SKM-1 (cell line): ENCODE measurements around the gene TMEM63C.

Experiments used
- DNase-seq: peaks from one replicate; lab custom pipeline; 2025; ENCODE audit not compliant: unreplicated experiment; lab: John Stamatoyannopoulos, UW

TMEM63C gene

DNA sequence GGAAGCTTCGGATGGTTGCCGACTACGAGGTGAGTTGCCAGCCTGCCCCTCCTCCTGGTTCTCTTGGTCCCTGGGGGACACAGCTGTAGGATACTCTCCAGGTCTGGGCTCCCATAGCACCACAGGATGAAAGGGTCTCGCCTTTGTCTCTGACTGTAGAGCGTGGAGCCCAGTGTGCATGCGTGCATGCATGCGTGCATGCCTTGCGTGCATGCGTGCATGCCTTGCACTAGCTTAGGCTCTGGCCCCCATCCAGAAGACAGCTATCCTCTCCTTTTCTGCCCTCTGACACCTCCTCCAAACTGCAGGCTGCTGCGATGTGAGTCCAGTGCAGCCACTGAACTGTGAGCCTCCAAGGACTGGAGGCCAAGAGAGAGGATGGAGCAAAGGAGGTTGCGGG is 70.3 kb downstream of the TMEM63C start:
- no peak for DNase-seq

- DNase-seq = no peak
Observed at GRCh38 chr14:77253333-77254190, 72.0 kb downstream of the TMEM63C start.

GRCh38 chr14:77256694-77257093 is 75.1 kb downstream of the TMEM63C start:
- DNase-seq = no peak

DNA sequence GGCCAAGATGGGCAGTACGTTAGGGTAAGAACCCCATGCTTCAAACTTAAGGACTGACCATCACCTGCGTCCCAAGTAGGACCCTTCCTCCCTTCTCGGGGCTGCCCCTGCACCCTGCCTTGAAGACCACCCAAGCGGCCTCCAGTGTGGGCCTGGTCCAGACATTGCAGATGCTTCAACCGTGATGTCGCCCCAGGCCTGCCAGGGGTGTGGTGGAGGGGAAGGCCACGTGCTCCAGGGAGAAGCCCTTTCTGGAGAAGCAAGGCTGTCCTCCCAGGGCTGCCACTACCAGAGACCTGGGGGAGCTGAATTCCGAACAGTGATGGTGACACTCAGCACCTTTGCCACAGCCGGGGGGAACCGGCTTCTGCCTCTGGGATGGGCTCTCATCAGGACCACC is 76.1 kb downstream of the TMEM63C start:
- no peak for DNase-seq

- DNase-seq = no peak
Observed at GRCh38 chr14:77258566-77258965, 77.0 kb downstream of the TMEM63C start.

DNA sequence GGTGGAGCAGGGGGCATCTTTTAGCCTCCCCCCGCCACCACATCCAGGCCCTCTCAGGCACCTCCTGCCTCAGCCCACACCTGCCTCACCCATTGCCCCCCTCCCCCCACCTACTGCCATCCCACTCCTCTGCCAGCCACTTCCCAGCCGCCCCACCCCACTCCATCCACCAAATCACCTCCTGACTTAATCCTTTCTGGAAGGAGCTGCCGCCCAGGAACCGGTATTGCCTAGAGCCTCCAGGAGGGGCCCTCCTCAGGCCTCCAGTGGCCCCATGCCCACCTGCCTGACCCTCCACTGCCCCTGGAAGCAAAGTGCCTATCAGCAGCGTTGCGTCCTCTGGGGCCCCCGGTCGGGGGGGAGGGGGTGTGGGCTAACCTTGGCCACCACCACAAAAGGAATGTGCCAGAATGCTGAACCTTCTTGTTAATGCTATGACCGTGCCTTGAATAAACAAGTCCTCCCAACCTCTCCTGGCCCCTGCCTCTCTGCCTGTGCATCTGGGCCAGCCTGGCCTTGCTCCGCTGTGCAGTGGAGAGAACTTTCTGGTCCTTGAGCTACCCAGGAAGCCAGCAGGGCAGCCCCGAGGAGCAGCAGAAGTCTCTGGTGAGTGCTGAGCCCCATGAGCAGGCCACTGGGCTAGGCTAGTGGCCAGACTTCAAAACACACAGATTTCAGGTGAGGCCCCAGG is 77.6 kb downstream of the TMEM63C start:
- no peak for DNase-seq

DNA sequence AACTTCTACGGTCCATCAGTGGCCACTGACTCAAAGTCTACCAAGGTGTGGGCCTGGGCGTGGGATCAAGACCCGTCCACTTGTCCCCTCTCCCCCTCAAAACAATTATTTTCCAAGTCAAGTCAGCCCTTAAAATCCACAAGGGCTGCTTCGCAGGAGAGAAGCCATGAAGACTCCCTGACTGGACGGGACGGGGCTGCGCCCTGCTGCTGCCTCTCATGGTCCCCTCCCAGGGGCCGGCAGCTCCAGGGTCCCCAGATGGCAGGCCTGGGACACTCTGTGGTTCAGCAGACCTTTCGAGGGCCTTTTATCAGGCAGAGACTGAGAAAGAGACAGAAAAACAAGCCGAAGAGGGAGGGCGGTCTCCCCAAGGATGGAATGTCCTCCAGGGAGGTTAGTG is 78.6 kb downstream of the TMEM63C start:
- no peak for DNase-seq

DNA sequence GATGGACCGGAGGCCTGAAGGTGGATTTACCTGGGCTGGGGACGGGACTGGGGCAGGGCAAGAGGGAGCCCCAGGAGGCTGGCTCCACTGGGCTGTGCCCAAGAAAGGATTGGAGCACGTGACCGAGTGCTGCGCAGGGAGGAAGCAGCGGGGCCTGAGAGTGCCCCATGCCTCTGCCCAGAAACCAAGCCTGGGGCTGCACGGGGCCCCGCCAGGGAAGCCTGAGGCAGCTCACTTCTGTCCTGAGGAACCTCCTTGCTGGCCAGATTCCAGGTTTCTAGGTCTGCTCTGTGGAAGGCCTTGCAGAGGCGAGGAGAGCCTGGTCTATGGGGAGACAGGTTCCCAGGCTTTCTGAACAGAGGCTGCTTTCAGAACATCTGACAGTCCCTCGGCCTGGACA is 79.0 kb downstream of the TMEM63C start:
- DNase-seq = no peak

DNA sequence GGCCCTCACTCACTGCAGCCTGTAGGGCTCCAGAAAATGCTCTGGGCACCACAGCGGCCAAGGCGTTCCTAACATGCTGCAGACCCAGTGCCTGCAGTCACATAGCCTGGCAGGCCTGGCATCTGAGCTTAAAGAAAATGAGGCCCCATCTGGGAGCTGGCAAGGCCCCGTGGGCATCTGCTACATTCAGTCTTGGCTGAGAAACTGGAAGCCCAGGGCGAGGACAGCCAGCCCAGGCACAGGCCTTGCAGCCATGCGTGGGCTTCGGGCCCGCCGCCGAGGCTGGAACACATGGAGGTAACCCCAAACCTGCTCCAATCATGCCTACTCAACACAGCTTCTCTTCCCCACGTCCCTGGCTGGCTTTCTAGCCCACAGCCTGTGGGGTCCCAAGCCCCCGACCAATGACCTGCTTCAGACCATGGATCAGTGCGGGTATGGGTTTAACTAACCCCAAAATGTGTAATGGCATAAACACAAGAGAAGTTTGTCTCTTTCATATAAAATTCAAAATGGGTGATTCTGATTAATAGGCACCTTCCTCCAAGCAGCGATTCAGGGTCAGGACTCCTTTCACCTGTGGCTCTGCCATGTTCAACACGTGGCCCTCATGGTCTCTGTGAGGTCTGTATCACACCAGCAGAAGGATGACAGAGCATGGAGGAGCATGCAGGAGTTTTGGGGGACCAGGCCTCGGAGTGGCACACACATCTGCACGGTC is 83.0 kb downstream of the TMEM63C start:
- no peak for DNase-seq

DNA sequence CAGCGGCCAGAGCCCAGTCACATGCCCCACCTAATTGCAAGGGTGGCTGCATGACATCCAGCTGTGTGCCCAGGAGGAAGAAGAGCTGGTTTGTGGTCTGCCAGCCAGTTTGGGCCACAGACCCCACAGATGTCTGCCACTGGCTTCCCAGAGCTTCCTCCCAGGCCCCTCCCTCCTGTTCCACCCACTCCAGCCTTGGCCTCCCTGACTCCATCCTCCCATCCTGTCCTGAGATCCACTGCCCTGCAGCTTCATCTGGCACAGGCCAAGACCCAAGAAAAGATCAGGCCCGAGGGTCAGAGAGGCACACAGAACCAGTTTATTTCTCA is 83.6 kb downstream of the TMEM63C start:
- DNase-seq = no peak

DNA sequence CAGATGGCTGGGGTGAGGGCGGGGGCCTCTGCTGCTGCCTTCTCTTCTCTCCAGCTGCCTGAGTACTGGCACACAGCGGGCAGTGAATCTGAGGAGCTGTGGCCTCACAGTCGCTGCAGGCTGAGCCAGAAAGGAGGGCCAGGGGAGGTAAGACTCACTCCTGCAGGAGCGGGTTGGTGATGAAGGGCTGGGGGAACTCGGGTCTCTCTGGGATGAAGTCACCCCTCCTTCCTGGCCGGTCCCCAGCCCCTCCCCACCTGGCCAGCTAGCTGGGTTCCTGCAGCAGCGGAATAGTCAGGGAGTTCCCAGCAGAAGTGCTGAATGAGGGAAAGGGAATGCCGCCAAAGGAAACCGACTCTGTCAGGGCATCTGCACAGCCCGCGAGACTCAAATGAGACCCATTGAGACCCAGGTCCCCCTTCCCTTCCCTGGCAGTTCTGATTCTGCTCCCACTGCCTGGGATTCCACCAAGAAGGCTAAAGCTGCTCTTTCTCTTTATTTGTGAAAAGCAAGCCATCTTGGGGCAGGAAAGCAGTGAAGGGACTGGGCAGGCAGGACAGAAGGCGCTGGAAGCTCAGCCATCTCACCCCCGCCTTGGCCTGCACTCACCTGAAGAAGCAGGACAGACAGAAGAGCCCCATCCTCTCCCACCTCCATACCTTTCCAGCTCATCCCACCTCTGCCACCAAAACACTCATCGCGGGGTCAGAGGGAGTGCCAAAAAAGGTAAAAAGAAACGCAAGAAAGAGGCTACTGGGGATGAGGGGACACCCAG is 84.2 kb downstream of the TMEM63C start:
- DNase-seq = no peak

GRCh38 chr14:77266336-77266735 is 84.7 kb downstream of the TMEM63C start:
- DNase-seq = no peak

DNA sequence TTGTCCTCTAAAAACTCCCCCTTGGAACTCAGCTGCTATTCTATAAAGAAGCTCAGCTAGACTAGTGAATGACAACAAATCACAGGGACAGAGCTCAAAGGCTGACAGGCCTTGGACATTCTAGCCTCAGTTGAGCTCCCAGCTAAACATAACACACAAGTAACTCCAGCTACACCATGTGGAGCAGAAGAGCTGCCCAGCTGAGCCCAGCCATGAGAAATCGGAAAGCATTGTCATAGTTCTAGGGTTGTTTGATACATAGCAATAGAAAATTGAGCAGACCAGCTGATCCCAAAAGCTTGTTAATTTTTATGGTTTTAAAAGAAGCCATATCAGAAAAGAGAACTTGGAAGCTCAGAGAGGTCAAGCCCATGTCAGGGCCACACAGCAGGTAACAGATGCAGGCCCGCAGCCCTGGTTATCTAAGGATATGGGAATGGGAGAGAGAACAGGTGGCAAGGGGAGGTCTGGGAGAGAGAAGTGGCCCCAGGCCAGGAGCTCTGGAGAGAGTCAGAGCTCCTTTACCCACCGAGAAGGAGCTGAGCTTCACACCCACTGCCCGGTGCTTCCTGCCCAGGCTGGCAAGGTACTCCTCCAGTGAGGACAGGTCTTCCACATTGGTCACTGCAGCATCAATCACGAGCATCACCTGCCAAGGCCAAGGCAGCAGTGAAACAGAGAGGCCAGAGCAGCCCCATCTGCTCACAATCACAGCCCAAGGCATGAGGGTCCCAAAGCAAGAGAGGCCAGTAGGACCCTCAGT is 86.5 kb downstream of the TMEM63C start:
- DNase-seq = no peak

DNA sequence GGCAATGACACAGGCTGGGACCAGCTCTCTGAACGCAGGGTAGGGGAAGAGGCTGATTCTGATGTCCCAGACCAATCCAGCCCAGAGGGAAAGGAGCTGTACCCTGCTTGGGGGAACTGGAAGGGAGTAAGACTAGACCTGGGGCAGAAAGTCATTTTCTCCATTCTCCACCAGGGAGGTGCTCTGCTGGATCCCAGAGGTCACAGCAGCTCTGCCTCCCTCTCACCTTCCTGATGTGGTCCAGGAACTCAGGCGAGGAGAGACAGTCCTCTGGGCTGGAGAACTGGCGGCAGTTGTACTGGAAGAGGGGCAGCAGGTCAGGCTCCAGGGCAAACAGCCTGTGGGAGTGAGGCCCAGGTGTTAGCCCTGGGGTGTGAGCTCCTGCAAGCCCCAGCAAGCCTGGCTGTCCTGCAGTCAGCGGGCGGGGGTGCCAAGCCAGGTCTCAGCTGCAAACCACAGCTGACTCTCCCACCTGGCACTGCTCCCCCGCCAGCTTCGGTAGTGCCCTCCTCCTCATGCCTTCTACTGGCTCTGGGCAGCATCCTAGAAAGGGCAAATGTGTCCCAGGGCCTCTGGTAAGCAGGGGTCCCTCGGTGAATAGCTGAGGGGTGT is 87.5 kb downstream of the TMEM63C start:
- DNase-seq = no peak

DNA sequence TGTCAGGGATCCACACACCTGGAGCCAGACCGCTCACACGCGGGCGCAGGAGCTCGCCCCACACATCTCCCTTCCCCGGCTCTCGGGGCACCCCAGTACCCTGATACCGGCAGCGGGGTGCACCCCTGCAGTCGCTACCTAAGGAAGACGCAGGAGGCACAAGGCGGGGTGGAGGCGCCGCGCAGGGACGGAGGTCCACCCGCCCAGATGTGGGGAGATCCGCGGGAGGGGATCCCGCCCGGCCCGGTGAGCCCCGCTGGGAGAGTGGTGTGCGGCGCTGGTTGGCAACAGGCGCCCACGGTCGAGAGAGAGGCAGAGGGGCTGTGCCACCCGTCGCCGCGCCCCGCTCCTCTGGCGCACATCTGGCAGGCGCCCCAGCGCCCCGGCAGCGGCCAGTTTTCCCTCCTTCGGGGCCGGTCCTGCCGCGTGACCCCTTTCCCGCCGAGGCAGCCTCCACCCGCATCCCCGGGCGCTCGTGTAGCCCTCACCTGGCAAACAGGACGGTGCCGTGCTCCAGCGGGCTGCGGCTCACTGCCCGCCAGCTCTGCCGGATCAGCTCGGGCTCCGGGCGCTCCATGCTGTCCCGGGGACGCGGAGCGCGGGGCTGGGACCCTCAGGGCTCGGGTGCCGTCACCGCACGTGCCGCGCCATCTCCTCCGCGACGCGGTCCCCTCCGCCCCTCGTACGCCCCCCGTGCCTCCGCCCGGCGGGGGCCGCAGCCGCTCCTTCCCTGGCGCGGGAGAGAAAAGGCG is 88.9 kb downstream of the TMEM63C start:
- no peak for DNase-seq

DNA sequence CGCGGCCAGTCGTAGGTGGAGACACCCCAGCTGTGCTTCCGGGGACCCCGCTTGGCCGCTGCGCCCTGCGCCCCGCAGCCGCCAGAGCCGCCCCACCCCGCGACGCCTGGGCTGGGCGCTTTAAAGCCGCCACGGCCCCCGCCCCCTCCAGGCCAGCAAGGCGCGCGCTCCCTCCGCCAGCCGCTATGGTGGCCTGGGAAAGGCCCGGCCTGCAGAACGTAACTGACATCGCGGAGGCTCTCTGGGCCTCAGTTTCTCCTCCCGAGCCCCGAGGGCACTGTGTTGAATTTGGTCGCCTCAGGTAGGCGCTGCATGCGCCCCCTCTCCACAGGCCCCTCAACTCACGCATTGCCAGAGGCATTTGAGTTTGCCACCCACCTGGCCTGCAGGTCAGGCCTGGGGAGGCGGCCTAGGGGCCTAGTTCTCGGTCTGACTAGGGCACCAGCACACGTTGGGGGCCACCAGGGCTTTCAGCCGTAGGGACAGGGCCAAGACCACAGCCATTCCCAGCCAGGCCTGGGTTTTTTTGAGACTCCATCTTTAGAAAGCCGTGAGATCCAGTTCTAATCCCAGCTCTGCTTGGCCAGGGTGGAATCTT is 89.6 kb downstream of the TMEM63C start, which contains the start of gene NGB:
NGB (minus strand) TSS at position 94 of the 598 bp plus-strand sequence. CDS start 269 bp downstream, outside the sequence.
- no peak for DNase-seq

DNA sequence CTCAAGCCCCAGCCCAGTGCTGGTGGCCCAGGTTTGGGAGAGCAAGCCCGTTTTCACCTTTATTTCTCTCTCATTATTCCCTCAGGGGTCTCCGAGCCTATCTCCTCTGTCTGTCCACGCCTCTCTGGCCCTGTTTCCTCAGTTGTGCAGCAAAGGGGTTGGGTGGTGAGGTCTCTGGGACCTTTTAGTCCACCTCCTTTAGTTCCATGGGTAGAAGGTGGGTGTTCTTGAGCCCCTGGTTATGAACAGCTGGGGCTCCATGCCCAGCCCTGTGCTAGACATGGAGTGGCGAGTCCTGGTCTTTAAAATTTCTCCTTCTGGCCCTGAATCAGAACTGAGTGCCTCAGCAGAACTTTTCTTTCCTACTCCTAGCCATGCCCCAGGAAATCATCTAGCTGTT is 90.7 kb downstream of the TMEM63C start:
- no peak for DNase-seq

DNA sequence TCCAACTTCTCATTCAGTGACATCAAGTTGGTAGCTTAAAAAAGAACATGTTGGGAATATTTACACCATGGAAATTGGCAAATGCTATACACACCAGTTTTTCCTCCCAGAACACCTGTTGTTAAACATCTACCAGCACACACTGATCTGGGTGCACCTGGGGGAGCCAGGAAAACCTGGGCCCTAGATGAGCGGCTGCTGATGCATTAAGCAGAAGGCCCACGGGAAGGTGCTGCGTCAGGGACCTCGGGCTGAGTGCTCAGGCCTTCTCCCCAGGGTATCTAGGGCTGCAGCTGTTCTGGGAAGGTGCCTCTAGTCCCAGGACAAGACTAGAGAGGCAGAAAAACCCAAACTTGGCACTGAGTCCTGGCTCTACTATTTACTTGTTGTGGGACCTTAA is 92.2 kb downstream of the TMEM63C start:
- no peak for DNase-seq

- DNase-seq = no peak
Observed at GRCh38 chr14:77275041-77275580, 93.5 kb downstream of the TMEM63C start.
